ENCODE data around the gene KLB.

Gene KLB

GRCh38 chr4:39484582-39485272 is 78.0 kb downstream of the KLB start:
- no peak for DNase-seq (ENCODE audit: low spot score)
- TF ChIP-seq, protein P1, sequence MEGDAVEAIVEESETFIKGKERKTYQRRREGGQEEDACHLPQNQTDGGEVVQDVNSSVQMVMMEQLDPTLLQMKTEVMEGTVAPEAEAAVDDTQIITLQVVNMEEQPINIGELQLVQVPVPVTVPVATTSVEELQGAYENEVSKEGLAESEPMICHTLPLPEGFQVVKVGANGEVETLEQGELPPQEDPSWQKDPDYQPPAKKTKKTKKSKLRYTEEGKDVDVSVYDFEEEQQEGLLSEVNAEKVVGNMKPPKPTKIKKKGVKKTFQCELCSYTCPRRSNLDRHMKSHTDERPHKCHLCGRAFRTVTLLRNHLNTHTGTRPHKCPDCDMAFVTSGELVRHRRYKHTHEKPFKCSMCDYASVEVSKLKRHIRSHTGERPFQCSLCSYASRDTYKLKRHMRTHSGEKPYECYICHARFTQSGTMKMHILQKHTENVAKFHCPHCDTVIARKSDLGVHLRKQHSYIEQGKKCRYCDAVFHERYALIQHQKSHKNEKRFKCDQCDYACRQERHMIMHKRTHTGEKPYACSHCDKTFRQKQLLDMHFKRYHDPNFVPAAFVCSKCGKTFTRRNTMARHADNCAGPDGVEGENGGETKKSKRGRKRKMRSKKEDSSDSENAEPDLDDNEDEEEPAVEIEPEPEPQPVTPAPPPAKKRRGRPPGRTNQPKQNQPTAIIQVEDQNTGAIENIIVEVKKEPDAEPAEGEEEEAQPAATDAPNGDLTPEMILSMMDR (IDR thresholded peaks at IDR 0.05; ENCODE audit: extremely low read depth, missing control alignments) = no peak

DNA sequence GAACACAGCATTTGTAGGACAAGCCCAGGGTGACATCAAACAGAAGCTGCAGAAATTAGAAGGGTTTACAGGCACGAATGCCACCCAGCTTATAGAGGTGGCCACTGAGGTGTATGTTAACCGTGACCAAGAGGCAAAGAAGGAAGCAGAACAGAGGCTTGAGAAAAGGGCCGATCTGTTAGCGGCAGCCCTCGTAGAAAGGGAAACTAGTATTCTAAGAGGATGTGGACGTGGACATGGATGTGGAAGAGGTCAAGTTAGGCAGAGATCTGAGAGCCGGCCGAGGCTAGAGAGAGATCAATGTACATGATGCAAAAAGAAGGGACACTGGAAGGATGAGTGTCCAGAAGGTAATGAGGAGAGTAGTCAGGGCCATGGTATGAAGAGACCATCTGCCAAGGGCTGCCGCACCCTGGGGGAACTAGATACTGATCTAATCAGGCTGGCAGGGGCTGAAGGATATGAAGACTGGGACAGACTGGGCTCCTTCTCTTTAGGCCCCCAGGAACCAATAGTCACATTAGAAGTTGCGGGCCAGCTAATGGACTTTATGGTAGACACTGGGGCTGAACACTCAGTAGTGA is 79.6 kb downstream of the KLB start:
- no peak for DNase-seq (ENCODE audit: low spot score)

GRCh38 chr4:39490322-39490721 is 83.6 kb downstream of the KLB start:
- DNase-seq (ENCODE audit: low spot score) = no peak
- TF ChIP-seq, protein P1 (IDR thresholded peaks at IDR 0.05; ENCODE audit: extremely low read depth, missing control alignments) = no peak

More for the DNA sequence above, 79.6 kb downstream of the KLB start:
- TF ChIP-seq, protein P1 (IDR thresholded peaks at IDR 0.05; ENCODE audit: extremely low read depth, missing control alignments) = no peak

DNA sequence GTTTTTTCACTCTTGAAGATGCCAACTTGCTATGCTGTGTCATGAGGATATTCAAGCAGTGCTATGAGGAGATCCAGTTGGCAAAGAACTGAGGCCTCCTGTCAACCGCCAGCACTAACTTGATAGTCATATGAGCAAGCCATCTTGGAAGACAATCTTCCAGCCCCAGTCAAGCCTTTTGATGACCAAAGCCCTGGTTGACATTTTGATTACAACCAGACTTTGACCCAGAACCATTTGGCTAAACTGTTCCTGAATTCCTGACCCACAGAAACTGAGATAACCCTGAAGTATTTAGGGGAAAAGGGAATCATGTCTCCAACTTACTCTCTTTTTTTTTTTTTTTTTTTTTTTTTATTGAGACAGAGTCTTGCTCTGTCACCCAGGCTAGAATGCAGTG is 87.6 kb downstream of the KLB start:
- no peak for DNase-seq (ENCODE audit: low spot score)
- TF ChIP-seq, protein P1 (IDR thresholded peaks at IDR 0.05; ENCODE audit: extremely low read depth, missing control alignments) = no peak

GRCh38 chr4:39495446-39496213 is 88.9 kb downstream of the KLB start:
- no peak for DNase-seq (ENCODE audit: low spot score)
- TF ChIP-seq, protein P1 (IDR thresholded peaks at IDR 0.05; ENCODE audit: extremely low read depth, missing control alignments) = no peak

DNA sequence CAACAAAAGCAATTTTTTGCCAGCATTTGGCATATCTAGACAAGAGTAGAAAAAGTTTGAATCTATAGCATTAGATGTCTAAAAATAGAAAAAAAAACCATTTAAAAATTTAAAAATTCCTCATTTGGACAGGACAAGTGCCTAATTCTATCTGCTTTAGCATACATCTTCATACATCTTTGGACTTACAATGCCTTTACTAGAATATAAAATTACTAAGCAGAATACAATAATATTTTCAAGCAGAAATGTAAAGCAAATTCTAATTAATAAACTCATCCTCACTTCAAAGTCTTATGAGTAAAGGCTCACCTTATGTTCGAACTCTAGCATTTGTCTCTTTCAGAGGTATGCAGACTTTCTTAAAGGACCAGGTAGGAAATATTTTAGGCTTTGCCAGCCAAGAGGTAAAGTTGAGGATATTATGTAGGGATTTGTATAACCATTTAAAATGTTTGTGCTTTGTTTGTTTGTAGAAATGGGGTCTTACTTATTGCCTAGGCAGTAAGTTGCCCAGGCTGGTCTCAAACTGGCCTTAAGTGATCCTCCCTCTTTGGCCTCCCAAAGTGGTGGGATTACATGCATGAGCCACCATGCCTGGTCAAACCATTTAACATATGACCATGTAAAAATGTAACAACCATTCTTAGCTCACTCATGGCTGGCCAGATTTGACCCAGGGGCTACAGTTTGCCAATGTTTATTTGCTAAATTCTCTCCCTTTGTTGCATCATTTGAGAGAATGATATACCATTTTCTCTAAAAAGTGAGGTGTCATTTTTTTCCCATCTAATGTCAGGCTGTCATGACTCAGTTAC is 91.4 kb downstream of the KLB start:
- no peak for DNase-seq (ENCODE audit: low spot score)
- TF ChIP-seq, protein P1 (IDR thresholded peaks at IDR 0.05; ENCODE audit: extremely low read depth, missing control alignments) = no peak

Data from GM20000 (cell line).